ENCODE data around the gene CCR4.

DNA sequence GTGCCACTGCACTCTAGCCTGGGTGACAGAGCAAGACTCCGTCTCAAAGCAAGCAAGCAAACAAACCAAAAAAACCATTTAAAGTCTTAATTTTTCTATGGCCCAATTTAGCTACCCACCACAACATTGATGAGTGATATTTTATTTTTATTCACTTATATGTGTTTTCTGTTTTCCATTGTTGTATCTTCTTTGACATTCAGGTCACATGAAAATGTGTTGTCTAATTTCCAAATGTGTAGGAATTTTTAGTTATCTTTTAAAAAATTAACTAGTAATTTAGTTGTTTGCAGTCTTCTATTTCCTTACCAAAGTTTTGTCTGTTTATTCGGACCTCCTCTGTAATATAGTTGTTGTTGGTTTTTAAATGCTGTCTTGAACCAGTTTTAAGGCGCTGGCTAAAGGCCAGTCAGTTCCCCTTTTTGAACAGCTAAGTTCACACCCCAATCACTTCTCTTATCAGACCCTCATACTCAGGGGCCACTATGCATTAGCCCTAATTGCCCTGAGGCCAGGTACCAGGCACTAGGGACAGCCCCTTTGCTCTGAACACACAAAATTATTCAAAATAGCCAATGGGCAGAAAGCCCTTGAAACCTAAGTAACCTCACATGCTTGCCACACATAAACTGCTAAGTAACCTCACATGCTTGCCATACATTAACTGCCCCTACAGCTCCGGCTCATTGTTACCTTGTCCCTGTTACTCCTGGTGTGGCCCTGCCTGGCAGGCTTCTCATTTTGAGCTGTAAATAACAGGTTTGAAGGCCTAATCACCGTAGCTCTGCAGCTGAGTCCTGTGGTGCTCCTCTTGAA is 4.3 kb upstream of the CCR4 start:
- TF ChIP-seq, protein P1, sequence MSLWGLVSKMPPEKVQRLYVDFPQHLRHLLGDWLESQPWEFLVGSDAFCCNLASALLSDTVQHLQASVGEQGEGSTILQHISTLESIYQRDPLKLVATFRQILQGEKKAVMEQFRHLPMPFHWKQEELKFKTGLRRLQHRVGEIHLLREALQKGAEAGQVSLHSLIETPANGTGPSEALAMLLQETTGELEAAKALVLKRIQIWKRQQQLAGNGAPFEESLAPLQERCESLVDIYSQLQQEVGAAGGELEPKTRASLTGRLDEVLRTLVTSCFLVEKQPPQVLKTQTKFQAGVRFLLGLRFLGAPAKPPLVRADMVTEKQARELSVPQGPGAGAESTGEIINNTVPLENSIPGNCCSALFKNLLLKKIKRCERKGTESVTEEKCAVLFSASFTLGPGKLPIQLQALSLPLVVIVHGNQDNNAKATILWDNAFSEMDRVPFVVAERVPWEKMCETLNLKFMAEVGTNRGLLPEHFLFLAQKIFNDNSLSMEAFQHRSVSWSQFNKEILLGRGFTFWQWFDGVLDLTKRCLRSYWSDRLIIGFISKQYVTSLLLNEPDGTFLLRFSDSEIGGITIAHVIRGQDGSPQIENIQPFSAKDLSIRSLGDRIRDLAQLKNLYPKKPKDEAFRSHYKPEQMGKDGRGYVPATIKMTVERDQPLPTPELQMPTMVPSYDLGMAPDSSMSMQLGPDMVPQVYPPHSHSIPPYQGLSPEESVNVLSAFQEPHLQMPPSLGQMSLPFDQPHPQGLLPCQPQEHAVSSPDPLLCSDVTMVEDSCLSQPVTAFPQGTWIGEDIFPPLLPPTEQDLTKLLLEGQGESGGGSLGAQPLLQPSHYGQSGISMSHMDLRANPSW (CRISPR knock-in tag; IDR thresholded peaks at IDR 0.05) = no peak
- TF ChIP-seq, protein P2, sequence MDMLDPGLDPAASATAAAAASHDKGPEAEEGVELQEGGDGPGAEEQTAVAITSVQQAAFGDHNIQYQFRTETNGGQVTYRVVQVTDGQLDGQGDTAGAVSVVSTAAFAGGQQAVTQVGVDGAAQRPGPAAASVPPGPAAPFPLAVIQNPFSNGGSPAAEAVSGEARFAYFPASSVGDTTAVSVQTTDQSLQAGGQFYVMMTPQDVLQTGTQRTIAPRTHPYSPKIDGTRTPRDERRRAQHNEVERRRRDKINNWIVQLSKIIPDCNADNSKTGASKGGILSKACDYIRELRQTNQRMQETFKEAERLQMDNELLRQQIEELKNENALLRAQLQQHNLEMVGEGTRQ (CRISPR knock-in tag; IDR thresholded peaks at IDR 0.05) = no peak
- TF ChIP-seq RAD51 (IDR thresholded peaks at IDR 0.05; ENCODE audit: borderline replicate concordance, low read depth) (no peak), KLF1 (tag; IDR thresholded peaks at IDR 0.05) (no peak), JUN (IDR thresholded peaks at IDR 0.05; ENCODE audit: borderline replicate concordance, low read depth, low read length) (no peak), JUN (CRISPR knock-in tag; IDR thresholded peaks at IDR 0.05; ENCODE audit: borderline replicate concordance) (no peak), TFAM (CRISPR knock-in tag; conservative IDR thresholded peaks at IDR 0.05) (no peak), FUS (optimal IDR thresholded peaks at IDR 0.05; ENCODE audit: low read depth, low read length) (no peak), BACH1 (tag; IDR thresholded peaks at IDR 0.05) (no peak), YY1 (IDR thresholded peaks at IDR 0.05; ENCODE audit: borderline replicate concordance in 1 of 3, control insufficient read depth in 1 of 3, extremely low read depth in 1 of 3, insufficient read depth in 3 of 3, insufficient read length in 1 of 3, insufficient replicate concordance in 2 of 3, low read depth in 1 of 3, low read length in 2 of 3) (no peak)
- TF ChIP-seq, protein P3, sequence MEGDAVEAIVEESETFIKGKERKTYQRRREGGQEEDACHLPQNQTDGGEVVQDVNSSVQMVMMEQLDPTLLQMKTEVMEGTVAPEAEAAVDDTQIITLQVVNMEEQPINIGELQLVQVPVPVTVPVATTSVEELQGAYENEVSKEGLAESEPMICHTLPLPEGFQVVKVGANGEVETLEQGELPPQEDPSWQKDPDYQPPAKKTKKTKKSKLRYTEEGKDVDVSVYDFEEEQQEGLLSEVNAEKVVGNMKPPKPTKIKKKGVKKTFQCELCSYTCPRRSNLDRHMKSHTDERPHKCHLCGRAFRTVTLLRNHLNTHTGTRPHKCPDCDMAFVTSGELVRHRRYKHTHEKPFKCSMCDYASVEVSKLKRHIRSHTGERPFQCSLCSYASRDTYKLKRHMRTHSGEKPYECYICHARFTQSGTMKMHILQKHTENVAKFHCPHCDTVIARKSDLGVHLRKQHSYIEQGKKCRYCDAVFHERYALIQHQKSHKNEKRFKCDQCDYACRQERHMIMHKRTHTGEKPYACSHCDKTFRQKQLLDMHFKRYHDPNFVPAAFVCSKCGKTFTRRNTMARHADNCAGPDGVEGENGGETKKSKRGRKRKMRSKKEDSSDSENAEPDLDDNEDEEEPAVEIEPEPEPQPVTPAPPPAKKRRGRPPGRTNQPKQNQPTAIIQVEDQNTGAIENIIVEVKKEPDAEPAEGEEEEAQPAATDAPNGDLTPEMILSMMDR (IDR thresholded peaks at IDR 0.05 in 2 of 3, conservative IDR thresholded peaks at IDR 0.05 in 1 of 3; ENCODE audit: insufficient read depth in 2 of 3, low read depth in 1 of 3, low read length in 3 of 3) = no peak

Measured in K562 (cell line).